NCI-H2107 treated with DMSO at 0.1 percent for 48 hours (cell line): ENCODE results near the gene PTGES3L.
A peak's percentile ranks its signal among the peaks of the same experiment; 100 is the strongest.
"Not testable (repeated sequence)": the region's sequence is repeated elsewhere in the genome, so short reads cannot be mapped to it uniquely, and the experiment has no call there.

Experiments used
- DNase-seq: peaks from one replicate; lab custom pipeline; 2025; ENCODE audit not compliant: unreplicated experiment; lab: John Stamatoyannopoulos, UW

The PTGES3L gene

GRCh38 chr17:42982266-42982665 lies 2.4 kb upstream of the PTGES3L start:
- no peak for DNase-seq

- DNase-seq: peak; percentile 38
Observed at GRCh38 chr17:42980766-42981397, 1.0 kb upstream of the PTGES3L start.

GRCh38 chr17:42980274-42980765 lies 440 bp upstream of the PTGES3L start, which contains the start of gene RUNDC1:
RUNDC1 (plus strand) TSS chr17:42980565; CDS start chr17:42980577, 12 bp downstream.
- DNase-seq: peak; percentile 73

- not testable (repeated sequence) for DNase-seq
Observed at GRCh38 chr17:42975701-42976100, 4.2 kb downstream of the PTGES3L start.

- DNase-seq: no peak
Observed at GRCh38 chr17:42975265-42975664, 4.6 kb downstream of the PTGES3L start.

GRCh38 chr17:42973323-42973722 lies 6.6 kb downstream of the PTGES3L start:
- not testable (repeated sequence) for DNase-seq

GRCh38 chr17:42971589-42971988 lies 8.3 kb downstream of the PTGES3L start:
- no peak for DNase-seq

GRCh38 chr17:42969001-42969581 lies 10.8 kb downstream of the PTGES3L start:
- no peak for DNase-seq

- no peak for DNase-seq
Observed at GRCh38 chr17:42967925-42968324, 12.0 kb downstream of the PTGES3L start.

- DNase-seq: peak; percentile 82
Observed at GRCh38 chr17:42964161-42964932, 15.5 kb downstream of the PTGES3L start, which contains the start of gene AARSD1. AARSD1 (minus strand) TSS chr17:42964454; CDS start chr17:42964440, 14 bp downstream.

- DNase-seq: no peak
Observed at GRCh38 chr17:42953669-42954068, 26.2 kb downstream of the PTGES3L start.

- DNase-seq: no peak
Observed at GRCh38 chr17:42950044-42950783, 29.7 kb downstream of the PTGES3L start.

- no peak for DNase-seq
Observed at GRCh38 chr17:42946812-42947211, 33.1 kb downstream of the PTGES3L start.

GRCh38 chr17:42944211-42944610 lies 35.7 kb downstream of the PTGES3L start:
- DNase-seq: no peak

GRCh38 chr17:42937712-42938596 lies 41.9 kb downstream of the PTGES3L start:
- peak; percentile 46 for DNase-seq

- no peak for DNase-seq
Observed at GRCh38 chr17:42929497-42929844, 50.4 kb downstream of the PTGES3L start.

GRCh38 chr17:42928714-42929496 lies 51.0 kb downstream of the PTGES3L start:
- DNase-seq: peak; percentile 33

- no peak for DNase-seq
Observed at GRCh38 chr17:42924891-42925290, 55.0 kb downstream of the PTGES3L start.

GRCh38 chr17:42923472-42923871 lies 56.4 kb downstream of the PTGES3L start:
- not testable (repeated sequence) for DNase-seq
